ENCODE data around the gene JAG1. TPM values are rescaled to one million over a fixed set of nuclear protein-coding genes. Genes with fewer than 3 reads are reported as not detected.

Gene JAG1
- total RNA-seq, 6 donors from 2014 or later = 37.7 to 57.4 (median 47.0) TPM

- no peak for TF ChIP-seq POLR2AphosphoS5 (IDR thresholded peaks at IDR 0.05)
- TF ChIP-seq POLR2A (IDR thresholded peaks at IDR 0.05) = no peak
- TF ChIP-seq CTCF (IDR thresholded peaks at IDR 0.05) = no peak
- TF ChIP-seq EP300 (IDR thresholded peaks at IDR 0.05) = no peak
- Histone ChIP-seq H3K4me3 (no peak overlapping the region), H3K9me3 (no peaks in the 10 kb centered on the region), H3K27me3 (no peaks in the 10 kb centered on the region), H3K36me3 (no peaks in the 10 kb centered on the region), H3K4me1 (no peaks in the 10 kb centered on the region), H3K27ac (no peak overlapping the region)
- ATAC-seq (ENCODE audit: low FRiP score in 2 of 2) (no peak), DNase-seq (no peak)
- WGBS, 2 donors = 100% methylated on average over 1 of the region's 1 CpG
Observed at GRCh38 chr20:10701607-10702006, 27.8 kb upstream of the JAG1 start.

GRCh38 chr20:10699941-10700340 lies 26.1 kb upstream of the JAG1 start:
- no peaks in the 10 kb centered on the region for H3K9me3 ChIP-seq
- ATAC-seq (ENCODE audit: low FRiP score in 2 of 2) (no peak), DNase-seq (no peak)
- H3K27me3 ChIP-seq = no peaks in the 10 kb centered on the region
- H3K4me3 ChIP-seq = no peak overlapping the region
- no peaks in the 10 kb centered on the region for H3K4me1 ChIP-seq
- 71 to 82% methylated on average over 2 of the region's 2 CpGs for WGBS, 2 donors
- H3K36me3 ChIP-seq = no peaks in the 10 kb centered on the region
- TF ChIP-seq EP300 (IDR thresholded peaks at IDR 0.05) (no peak), POLR2AphosphoS5 (IDR thresholded peaks at IDR 0.05) (no peak), CTCF (IDR thresholded peaks at IDR 0.05) (no peak), POLR2A (IDR thresholded peaks at IDR 0.05) (no peak)
- no peak overlapping the region for H3K27ac ChIP-seq

GRCh38 chr20:10699489-10699888 lies 25.7 kb upstream of the JAG1 start:
- DNase-seq (no peak), ATAC-seq (ENCODE audit: low FRiP score in 2 of 2) (no peak)
- Histone ChIP-seq H3K27ac (no peak overlapping the region), H3K4me1 (no peaks in the 10 kb centered on the region), H3K4me3 (no peak overlapping the region), H3K36me3 (no peaks in the 10 kb centered on the region), H3K27me3 (no peaks in the 10 kb centered on the region), H3K9me3 (no peaks in the 10 kb centered on the region)
- TF ChIP-seq POLR2AphosphoS5 (IDR thresholded peaks at IDR 0.05) (no peak), POLR2A (IDR thresholded peaks at IDR 0.05) (no peak), CTCF (IDR thresholded peaks at IDR 0.05) (no peak), EP300 (IDR thresholded peaks at IDR 0.05) (no peak)
- WGBS, 2 donors = 53 to 68% methylated on average over 2 of the region's 2 CpGs

GRCh38 chr20:10696650-10697049 lies 22.9 kb upstream of the JAG1 start:
- no peak for DNase-seq
- H3K4me1 ChIP-seq = no peaks in the 10 kb centered on the region
- H3K27me3 ChIP-seq = no peaks in the 10 kb centered on the region
- peak in 5 of 6 experiments; percentile 29 to 54 (median 41) for TF ChIP-seq CTCF (IDR thresholded peaks at IDR 0.05)
- TF ChIP-seq EP300 (IDR thresholded peaks at IDR 0.05) = no peak
- no peak for TF ChIP-seq POLR2A (IDR thresholded peaks at IDR 0.05)
- TF ChIP-seq POLR2AphosphoS5 (IDR thresholded peaks at IDR 0.05) = no peak
- H3K36me3 ChIP-seq = no peaks in the 10 kb centered on the region
- no peak overlapping the region for H3K27ac ChIP-seq
- H3K4me3 ChIP-seq = no peak overlapping the region
- ATAC-seq (ENCODE audit: low FRiP score in 2 of 2) = no peak
- no peaks in the 10 kb centered on the region for H3K9me3 ChIP-seq
- 70 to 77% methylated on average over 5 of the region's 5 CpGs for WGBS, 2 donors

- no peak for ATAC-seq (ENCODE audit: low FRiP score in 2 of 2)
Observed at GRCh38 chr20:10689385-10689784, 15.6 kb upstream of the JAG1 start.

More at GRCh38 chr20:10689385-10689784, 15.6 kb upstream of the JAG1 start:
- 83 to 94% methylated on average over 1 of the region's 1 CpG for WGBS, 2 donors
- H3K27ac ChIP-seq = no peak overlapping the region
- no peaks in the 10 kb centered on the region for H3K9me3 ChIP-seq
- no peak for DNase-seq
- H3K4me1 ChIP-seq = no peaks in the 10 kb centered on the region
- TF ChIP-seq POLR2AphosphoS5 (IDR thresholded peaks at IDR 0.05) (no peak), CTCF (IDR thresholded peaks at IDR 0.05) (no peak), POLR2A (IDR thresholded peaks at IDR 0.05) (no peak), EP300 (IDR thresholded peaks at IDR 0.05) (no peak)
- H3K36me3 ChIP-seq = no peaks in the 10 kb centered on the region
- H3K4me3 ChIP-seq = no peak overlapping the region
- no peaks in the 10 kb centered on the region for H3K27me3 ChIP-seq

Data from upper lobe of left lung (tissue), 6 donors.